Mesothelial cell of epicardium (in vitro differentiated cells): ENCODE measurements around the gene MYH4. TPM values are rescaled to one million over a fixed set of nuclear protein-coding genes. Genes with fewer than 3 reads are reported as not detected.

ENCODE experiments used
- DNase-seq, 2 experiments: peaks; one replicate each; pipeline ENCODE4 v3.0.0; 2021; ENCODE audit warnings: low spot score in 2 of 2; ENCODE audit not compliant: unreplicated experiment in 2 of 2
- H3K27ac Mint-ChIP-seq: 2 replicates; pipeline ENCODE4 v1.8.0; 2021; ENCODE audit warnings: mixed read lengths
- H3K27me3 Mint-ChIP-seq: 2 replicates; pipeline ENCODE4 v1.8.0; 2021; ENCODE audit warnings: low read depth, mixed read lengths
- H3K36me3 Mint-ChIP-seq: 2 replicates; pipeline ENCODE4 v1.8.0; 2021; ENCODE audit warnings: mixed read lengths
- H3K4me1 Mint-ChIP-seq: 2 replicates; pipeline ENCODE4 v1.8.0; 2021; ENCODE audit warnings: mixed read lengths
- H3K4me3 Mint-ChIP-seq: 2 replicates; pipeline ENCODE4 v1.8.0; 2021; ENCODE audit warnings: mild to moderate bottlenecking, moderate library complexity, mixed read lengths
- H3K9me3 Mint-ChIP-seq: 2 replicates; pipeline ENCODE4 v1.8.0; 2021; ENCODE audit warnings: mixed read lengths
- total RNA-seq: library from RNA; stranded (reverse); gene quantifications from 3 replicates; pipeline ENCODE4 v1.2.1, GENCODE V29; 2021
- TF ChIP-seq, protein P1 (sequence below): fragments of 200-600 bp; sonication (generic); IDR thresholded peaks from one replicate; pipeline ENCODE4 v1.5.0; 2021; ENCODE audit warnings: antibody characterized with exemption; ENCODE audit not compliant: unreplicated experiment

Gene MYH4
- total RNA-seq, 1 donor from 2014 or later: not detected

DNA sequence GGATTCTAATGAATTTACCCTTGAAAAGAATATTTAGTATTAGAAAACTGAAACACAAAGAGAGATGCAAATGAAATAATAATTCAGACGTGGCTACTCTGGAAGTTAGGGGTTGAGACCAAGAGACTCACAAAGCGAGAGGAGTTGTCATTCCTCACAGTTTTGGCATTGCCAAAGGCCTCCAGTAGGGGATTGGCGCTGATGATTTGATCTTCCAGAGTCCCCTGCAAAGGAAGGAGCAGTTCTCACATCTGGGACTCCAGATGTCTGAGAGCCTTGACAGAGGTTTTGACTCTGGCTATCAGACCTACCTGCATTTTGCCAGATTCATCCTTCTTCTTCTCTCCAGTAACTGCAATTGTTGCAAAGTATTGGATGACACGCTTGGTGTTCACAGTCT is 54.2 kb downstream of the MYH4 start:
- H3K36me3 Mint-ChIP-seq: no peaks in the 10 kb centered on the region
- no peak overlapping the region for H3K4me3 Mint-ChIP-seq
- TF ChIP-seq, protein P1, sequence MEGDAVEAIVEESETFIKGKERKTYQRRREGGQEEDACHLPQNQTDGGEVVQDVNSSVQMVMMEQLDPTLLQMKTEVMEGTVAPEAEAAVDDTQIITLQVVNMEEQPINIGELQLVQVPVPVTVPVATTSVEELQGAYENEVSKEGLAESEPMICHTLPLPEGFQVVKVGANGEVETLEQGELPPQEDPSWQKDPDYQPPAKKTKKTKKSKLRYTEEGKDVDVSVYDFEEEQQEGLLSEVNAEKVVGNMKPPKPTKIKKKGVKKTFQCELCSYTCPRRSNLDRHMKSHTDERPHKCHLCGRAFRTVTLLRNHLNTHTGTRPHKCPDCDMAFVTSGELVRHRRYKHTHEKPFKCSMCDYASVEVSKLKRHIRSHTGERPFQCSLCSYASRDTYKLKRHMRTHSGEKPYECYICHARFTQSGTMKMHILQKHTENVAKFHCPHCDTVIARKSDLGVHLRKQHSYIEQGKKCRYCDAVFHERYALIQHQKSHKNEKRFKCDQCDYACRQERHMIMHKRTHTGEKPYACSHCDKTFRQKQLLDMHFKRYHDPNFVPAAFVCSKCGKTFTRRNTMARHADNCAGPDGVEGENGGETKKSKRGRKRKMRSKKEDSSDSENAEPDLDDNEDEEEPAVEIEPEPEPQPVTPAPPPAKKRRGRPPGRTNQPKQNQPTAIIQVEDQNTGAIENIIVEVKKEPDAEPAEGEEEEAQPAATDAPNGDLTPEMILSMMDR: no peak
- H3K4me1 Mint-ChIP-seq: no peaks in the 10 kb centered on the region
- H3K27ac Mint-ChIP-seq: no peak overlapping the region
- H3K27me3 Mint-ChIP-seq: peaks cover 6% of the 10 kb centered on the region
- DNase-seq: no peak
- H3K9me3 Mint-ChIP-seq: no peaks in the 10 kb centered on the region

DNA sequence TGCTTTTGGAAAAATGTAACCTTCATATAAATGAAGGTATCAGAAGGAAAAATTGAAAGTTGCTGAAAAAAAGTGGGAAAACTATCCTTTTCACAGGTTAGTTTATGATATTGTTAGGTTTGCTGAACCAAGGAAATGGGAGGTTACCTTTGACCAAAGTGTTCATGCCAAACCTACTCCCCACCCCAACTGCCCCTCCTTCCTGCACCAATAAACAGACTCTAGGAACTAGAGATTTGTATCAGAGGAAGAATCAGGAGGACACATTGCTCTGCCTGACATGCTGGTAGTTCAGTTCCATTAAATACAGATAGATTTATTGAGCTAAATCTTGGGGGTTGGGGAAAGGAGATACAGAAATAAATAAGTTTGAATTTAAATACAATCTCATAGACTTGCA is 65.8 kb downstream of the MYH4 start:
- H3K36me3 Mint-ChIP-seq: no peaks in the 10 kb centered on the region
- no peak for DNase-seq
- H3K27ac Mint-ChIP-seq: no peak overlapping the region
- no peaks in the 10 kb centered on the region for H3K4me1 Mint-ChIP-seq
- peaks cover 8% of the 10 kb centered on the region for H3K27me3 Mint-ChIP-seq
- TF ChIP-seq, protein P1: no peak
- no peaks in the 10 kb centered on the region for H3K9me3 Mint-ChIP-seq
- H3K4me3 Mint-ChIP-seq: no peak overlapping the region

DNA sequence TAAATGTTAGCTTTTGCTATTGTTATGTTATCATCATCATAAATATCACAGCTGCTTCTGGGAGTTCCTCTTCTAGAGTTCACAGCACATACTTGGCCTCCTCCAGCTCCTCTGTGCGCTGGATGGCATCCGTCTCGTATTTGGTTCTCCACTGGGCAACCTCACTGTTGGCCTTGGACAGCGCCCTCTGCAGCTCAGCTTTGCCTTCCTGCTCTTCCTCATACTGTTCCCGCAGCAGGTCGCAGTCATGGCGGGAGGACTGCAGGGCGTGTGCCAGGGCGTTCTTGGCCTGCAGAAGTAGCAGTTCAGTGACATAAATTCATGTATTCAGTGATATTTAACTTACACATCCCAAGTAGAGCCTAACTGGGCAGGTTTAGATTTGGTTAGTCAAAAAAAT is 71.0 kb downstream of the MYH4 start:
- Mint-ChIP-seq H3K27ac (no peak overlapping the region), H3K4me1 (no peaks in the 10 kb centered on the region), H3K4me3 (no peak overlapping the region), H3K9me3 (no peaks in the 10 kb centered on the region), H3K36me3 (no peaks in the 10 kb centered on the region), H3K27me3 (peaks cover 11% of the 10 kb centered on the region)
- no peak for DNase-seq
- TF ChIP-seq, protein P1: no peak

DNA sequence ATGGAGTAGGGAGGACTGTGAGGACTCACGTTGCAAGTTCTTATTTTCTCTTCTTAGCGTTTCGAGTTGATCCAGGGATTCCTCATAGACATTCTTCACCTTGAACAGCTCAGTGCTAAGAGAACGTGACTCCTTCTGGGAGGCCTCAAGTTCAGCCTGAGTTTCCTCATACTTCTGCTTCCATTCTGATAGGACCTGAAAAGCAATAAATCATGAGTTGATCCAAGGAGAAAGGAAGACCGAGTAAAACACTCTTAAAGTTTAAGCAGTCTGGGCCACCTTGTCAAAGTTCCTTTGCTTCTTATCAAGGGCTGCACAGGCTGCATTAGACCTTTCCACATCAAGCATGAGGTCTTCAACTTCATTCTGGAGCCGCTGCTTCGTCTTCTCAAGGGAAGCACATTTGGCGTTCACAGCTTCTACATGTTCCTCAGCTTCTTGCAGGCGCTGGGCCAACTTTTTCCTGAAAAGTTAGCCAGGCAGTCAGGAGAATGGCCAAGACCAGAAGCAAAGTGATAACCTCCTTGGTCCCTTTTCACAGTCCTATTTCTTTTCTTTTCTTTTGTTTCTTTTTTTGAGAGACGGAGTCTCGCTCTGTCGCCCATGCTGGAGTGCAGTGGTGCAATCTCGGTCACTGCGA is 72.7 kb downstream of the MYH4 start:
- Mint-ChIP-seq H3K4me1 (no peaks in the 10 kb centered on the region), H3K9me3 (no peaks in the 10 kb centered on the region), H3K27me3 (peaks cover 18% of the 10 kb centered on the region), H3K27ac (no peak overlapping the region), H3K36me3 (no peaks in the 10 kb centered on the region), H3K4me3 (no peak overlapping the region)
- DNase-seq: no peak
- TF ChIP-seq, protein P1: no peak

DNA sequence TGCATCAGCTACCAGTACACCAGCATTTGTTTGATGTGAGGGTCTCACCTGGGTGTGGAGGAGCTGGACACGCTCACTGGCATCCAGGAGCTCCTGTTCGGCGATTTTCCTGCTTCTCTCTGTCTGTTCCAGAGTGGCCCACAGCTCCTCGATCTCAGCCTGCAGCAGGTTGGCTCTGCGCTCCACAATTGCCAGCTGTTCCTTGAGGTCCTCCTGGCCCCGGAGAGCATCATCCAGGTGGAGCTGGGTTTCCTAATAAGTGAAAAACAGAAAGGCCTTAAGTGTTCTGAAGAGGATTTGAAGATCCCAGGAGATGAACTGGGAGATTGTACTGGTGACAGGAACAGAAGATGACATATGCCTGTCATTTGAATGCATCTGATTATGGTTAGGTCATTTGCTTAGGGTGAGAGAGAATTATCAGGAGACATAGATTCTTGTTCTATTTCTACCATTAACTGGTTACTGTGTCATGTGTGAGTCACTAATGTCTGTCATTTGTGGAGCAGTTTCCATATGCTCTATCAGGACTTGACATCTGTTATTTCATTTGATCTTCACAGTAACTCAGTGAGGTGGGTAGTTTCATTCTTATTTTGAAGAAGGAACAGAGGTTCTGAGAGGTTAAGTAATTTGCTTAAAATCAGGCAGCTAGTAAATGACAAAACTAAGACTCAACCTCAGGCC is 75.0 kb downstream of the MYH4 start:
- H3K27me3 Mint-ChIP-seq: peaks cover 16% of the 10 kb centered on the region
- no peaks in the 10 kb centered on the region for H3K9me3 Mint-ChIP-seq
- H3K27ac Mint-ChIP-seq: no peak overlapping the region
- no peaks in the 10 kb centered on the region for H3K36me3 Mint-ChIP-seq
- no peak for DNase-seq
- no peaks in the 10 kb centered on the region for H3K4me1 Mint-ChIP-seq
- TF ChIP-seq, protein P1: no peak
- no peak overlapping the region for H3K4me3 Mint-ChIP-seq

Other genes starting within 250 kb of the MYH4 start
- gene MYH13, start 96.6 kb downstream of the MYH4 start, total RNA-seq: 0.04 TPM in 1 of 3 replicates, not detected in the others
- gene MYH8, start 47.6 kb downstream of the MYH4 start, total RNA-seq: not detected in 3 replicates
- gene MYH1, start 49.0 kb upstream of the MYH4 start, total RNA-seq: not detected in 3 replicates
- gene MYH2, start 80.1 kb upstream of the MYH4 start, total RNA-seq: not detected in 3 replicates
- gene MYH3, start 187.8 kb upstream of the MYH4 start, total RNA-seq: 3.7 to 4.3 TPM (median 3.7 TPM) in 3 replicates
- gene SCO1, start 228.0 kb upstream of the MYH4 start, total RNA-seq: 29.0 to 30.7 TPM (median 29.8 TPM) in 3 replicates
- 9.1 to 12.2 TPM (median 11.5 TPM) in 3 replicates for gene ADPRM, start 228.0 kb upstream of the MYH4 start, total RNA-seq